Measurements from ENCODE around the gene RPL22. TPM values are rescaled to one million over a fixed set of nuclear protein-coding genes. Genes with fewer than 3 reads are reported as not detected.

Gene RPL22
- total and polyA plus RNA-seq, 2 of the 8 experiments (the other 6 are each of a cell fraction or from before 2014, with no cell fraction given) = 133 to 521 TPM

- no peak overlapping the region for H3K27ac ChIP-seq (ENCODE audit: low read depth, low read length)
- no peak overlapping the region for H2BK5ac ChIP-seq (ENCODE audit: low read depth, low read length)
- H2BK20ac ChIP-seq (ENCODE audit: low read length) = no peak overlapping the region
- peaks cover 0 to 2% (median 0%) of the 10 kb centered on the region in 4 experiments; a peak in 3 of 7 replicates for H3K27me3 ChIP-seq (replicated peaks in 1 of 4; ENCODE audit: control insufficient read depth in 3 of 4, extremely low read depth in 1 of 4, insufficient read depth in 3 of 4, low read length in 3 of 4)
- no peak overlapping the region for H3K23ac ChIP-seq (ENCODE audit: insufficient read length)
- DNase-seq (ENCODE audit: low read depth in 1 of 2, low spot score in 2 of 2) = no peak
- H4K8ac ChIP-seq (ENCODE audit: extremely low read depth, insufficient read depth, low read length) = no peak overlapping the region
- H3K4me1 ChIP-seq (replicated peaks in 1 of 4; ENCODE audit: control insufficient read depth in 3 of 4, insufficient read depth in 4 of 4, low read length in 3 of 4) = peaks cover 0 to 10% (median 0%) of the 10 kb centered on the region in 4 experiments; a peak in 1 of 7 replicates
- no peak overlapping the region for H3K4ac ChIP-seq (replicated peaks; ENCODE audit: insufficient read length, low read depth, low read length)
- WGBS, 2 experiments (ENCODE audit: extremely low coverage in 1 of 2, insufficient coverage in 1 of 2, insufficient read length in 1 of 2, insufficient replicate concordance in 2 of 2, low coverage in 1 of 2, low lambda C conversion rate in 2 of 2, missing lambda C conversion rate in 1 of 2) = 94% methylated on average over 24 of the region's 26 CpGs; no CpG with 5 or more reads in 1 of the 2 experiments
- H3K79me2 ChIP-seq (ENCODE audit: control insufficient read depth in 1 of 2, insufficient read depth in 2 of 2, low read length in 2 of 2) = no peaks in the 10 kb centered on the region
- no peaks in the 10 kb centered on the region for H3K79me1 ChIP-seq (ENCODE audit: low read depth, low read length)
- peaks cover 9% of the 10 kb centered on the region; the same call in 1 of the 2 replicates for H3K23me2 ChIP-seq (ENCODE audit: low read depth, low read length)
- H2BK120ac ChIP-seq (replicated peaks; ENCODE audit: low read depth, low read length) = no peak overlapping the region
- no peaks in the 10 kb centered on the region for H3K9me3 ChIP-seq (ENCODE audit: insufficient read depth in 2 of 2, low read depth in 1 of 2, low read length in 1 of 2)
- ChIA-PET POLR2A (ENCODE audit: partially characterized antibody) (interaction anchor here (0.8 kb wide), 1 partner anchor 43 kb away, joined by 3 read pairs; no protein-coding TSS in a partner anchor), CTCF (ENCODE audit: partially characterized antibody) (interaction anchor here (0.6 to 3.0 kb wide), 6 partner anchors 9 to 125 kb away, joined by 3 to 10 read pairs (median 4); no protein-coding TSS in a partner anchor)
- H3K4me2 ChIP-seq (ENCODE audit: insufficient read depth in 1 of 2, low read depth in 2 of 2, low read length in 2 of 2) = no peak overlapping the region
- no peak overlapping the region for H3K4me3 ChIP-seq (ENCODE audit: extremely low read depth in 1 of 4, insufficient read depth in 2 of 4, low read depth in 3 of 4, low read length in 4 of 4)
- no peak overlapping the region for H3K9ac ChIP-seq (replicated peaks in 1 of 4; ENCODE audit: extremely low read depth in 1 of 4, low read depth in 3 of 4, low read length in 3 of 4)
- peaks cover 0 to 7% of the 10 kb centered on the region in 2 experiments for H4K20me1 ChIP-seq (replicated peaks in 1 of 2; ENCODE audit: control insufficient read depth in 1 of 2, insufficient read depth in 2 of 2, low read length in 2 of 2)
- H2BK12ac ChIP-seq (ENCODE audit: low read depth, low read length) = no peak overlapping the region
- H4K5ac ChIP-seq (ENCODE audit: insufficient read length, low read depth, low read length) = no peak overlapping the region
- H3K14ac ChIP-seq (ENCODE audit: insufficient read length) = no peak overlapping the region
- H2AK5ac ChIP-seq (ENCODE audit: low read depth, low read length) = no peak overlapping the region
- H3K36me3 ChIP-seq (ENCODE audit: control insufficient read depth in 2 of 4, insufficient read depth in 4 of 4, low read length in 3 of 4) = no peaks in the 10 kb centered on the region
- no peak overlapping the region for H3K56ac ChIP-seq (replicated peaks; ENCODE audit: insufficient read length, low read depth, low read length)
- no peak for FAIRE-seq
- H3K18ac ChIP-seq (ENCODE audit: extremely low read depth, low read length) = no peak overlapping the region
- H2BK15ac ChIP-seq (ENCODE audit: low read length) = no peak overlapping the region
- H4K91ac ChIP-seq (replicated peaks; ENCODE audit: insufficient read length, low read length) = no peak overlapping the region
- no peak overlapping the region for H2AFZ ChIP-seq (ENCODE audit: low read length)
- TF ChIP-seq E2F6 (IDR thresholded peaks at IDR 0.05) = 0 out of 2 replicates have a peak, but pooled peaks have one; percentile 24
- no peak for TF ChIP-seq YY1 (IDR thresholded peaks at IDR 0.05; ENCODE audit: low read depth, low read length)
- no peak for TF ChIP-seq CREB1 (IDR thresholded peaks at IDR 0.05)
- peak in 1 of 3 experiments; percentile 9; a peak in 1 of 4 replicates for TF ChIP-seq CTCF (IDR thresholded peaks at IDR 0.05; ENCODE audit: control extremely low read depth in 1 of 3, insufficient read depth in 1 of 3, low read depth in 1 of 3, low read length in 3 of 3)
These were observed 44.7 kb downstream of the RPL22 start for GRCh38 chr1:6154525-6155319.
